HPDE6-E6E7 (cell line): ENCODE data around the gene SSB.
"Not testable (repeated sequence)": the region's sequence is repeated elsewhere in the genome, so short reads cannot be mapped to it uniquely, and the experiment has no call there.

ENCODE experiments used
- DNase-seq: peaks from one replicate; pipeline ENCODE4 v3.0.0; 2011; ENCODE audit warnings: missing footprints; ENCODE audit errors: extremely low spot score

SSB gene

DNA sequence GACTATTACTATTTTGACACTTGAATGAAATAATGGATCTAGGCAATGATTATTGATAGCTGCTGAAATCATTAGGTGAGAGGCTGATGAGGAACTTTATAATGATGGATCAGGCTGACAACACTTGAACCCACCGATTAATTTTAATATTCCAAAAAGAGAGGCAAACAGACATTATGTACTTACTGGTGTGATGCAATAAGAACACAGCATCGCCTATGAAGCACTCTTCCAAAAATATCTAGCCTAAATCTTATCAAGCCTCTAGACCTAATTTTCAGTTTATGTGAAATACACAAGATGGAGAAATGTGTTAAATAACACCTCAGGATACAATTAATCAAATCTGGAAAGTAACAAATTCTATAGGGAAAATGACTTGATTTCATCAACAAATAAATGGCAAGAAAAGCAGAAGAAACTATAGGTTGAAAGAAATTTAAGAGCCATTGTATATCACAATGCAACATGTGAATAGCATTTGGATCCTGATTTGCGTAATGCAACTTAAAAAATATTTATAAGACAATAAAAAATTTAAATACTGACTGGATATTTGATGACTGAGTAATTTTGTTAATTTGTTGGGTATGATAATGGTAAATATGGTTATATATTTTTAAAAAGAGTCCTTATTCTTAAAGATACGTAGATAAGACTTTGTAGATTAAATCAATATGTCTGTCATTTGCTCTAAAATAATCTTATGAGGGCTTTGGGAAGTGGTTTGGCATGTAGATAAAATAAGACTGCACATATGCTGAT, 17.2 kb upstream of the SSB start:
- DNase-seq: no peak

- DNase-seq: no peak
Observed at GRCh38 chr2:169782513-169782912, 16.2 kb upstream of the SSB start.

DNA sequence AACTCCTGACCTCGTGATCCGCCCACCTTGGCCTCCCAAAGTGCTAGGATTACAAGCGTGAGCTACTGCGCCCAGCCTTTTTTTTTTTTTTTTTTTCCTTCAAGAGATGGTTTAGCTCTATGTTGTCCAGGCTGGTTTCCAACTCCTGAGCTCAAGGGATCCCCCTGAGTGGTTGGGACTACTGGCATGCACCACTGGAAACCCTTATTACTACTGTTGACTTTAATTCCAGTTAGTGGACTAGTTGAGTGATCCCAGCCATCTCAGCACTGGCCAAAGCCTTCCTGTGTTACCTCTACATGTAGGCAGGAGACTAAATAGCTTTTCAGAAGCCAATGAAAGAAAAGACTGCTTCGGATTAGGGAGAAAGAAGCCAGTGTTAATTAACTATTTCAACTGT, 8.1 kb upstream of the SSB start:
- no peak for DNase-seq

DNA sequence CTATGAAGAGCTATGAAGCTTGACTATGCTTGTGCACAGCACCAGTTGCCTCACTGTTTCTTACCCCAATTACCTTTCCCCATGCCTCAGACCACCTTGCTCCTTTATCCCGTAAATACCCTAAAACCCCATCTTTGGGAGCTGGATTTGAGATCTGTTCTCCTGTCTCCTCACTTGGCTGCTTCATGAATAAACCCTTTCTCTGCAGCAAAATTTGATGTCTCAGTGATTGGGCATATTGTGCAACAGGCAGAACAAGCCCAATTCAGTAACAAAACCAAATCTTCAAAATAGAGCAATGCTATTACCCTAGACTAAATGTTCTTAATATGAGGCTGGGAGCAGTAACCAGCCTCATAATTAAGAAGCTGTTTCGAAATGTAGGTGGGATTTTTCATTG, 3.5 kb upstream of the SSB start:
- DNase-seq: no peak

DNA sequence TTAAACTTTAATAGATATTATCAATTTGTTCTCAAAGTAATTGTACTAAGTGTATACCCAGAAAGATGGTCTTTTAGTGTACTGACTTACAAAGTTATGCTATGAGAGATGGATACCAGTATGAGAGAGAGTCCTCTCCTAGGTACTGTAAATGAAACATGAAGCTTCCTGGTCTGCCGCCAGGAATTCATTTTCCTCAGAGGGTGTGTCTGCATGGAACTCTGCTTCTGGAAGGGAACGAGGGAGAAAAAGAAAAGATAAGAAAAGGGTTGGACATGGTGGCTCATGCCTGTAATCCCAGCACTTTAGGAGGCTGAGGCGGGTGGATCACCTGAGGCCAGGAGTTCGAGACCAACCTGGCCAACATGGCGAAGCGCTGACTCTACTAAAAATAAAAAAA, 2.2 kb upstream of the SSB start:
- DNase-seq: no peak

DNA sequence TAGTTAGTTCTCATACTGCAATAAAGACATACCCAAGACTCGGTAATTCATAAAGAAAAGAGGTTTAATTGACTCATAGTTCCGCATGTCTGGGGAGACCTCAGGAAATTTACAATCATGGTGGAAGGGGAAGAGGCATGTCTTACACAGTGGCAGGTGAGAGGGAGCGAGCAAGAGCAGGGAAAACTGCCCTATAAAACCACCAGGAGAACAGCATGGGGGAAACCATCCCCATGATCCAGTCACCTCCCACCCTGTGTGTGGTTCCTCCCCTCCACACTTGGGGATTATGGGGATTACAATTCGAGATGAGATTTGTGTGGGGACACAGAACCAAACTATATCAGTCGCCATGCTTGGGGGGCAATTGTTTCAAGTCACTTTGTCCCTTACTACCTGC, 1.1 kb upstream of the SSB start:
- no peak for DNase-seq

GRCh38 chr2:169798397-169798717, 314 bp upstream of the SSB start:
- DNase-seq: no peak

DNA sequence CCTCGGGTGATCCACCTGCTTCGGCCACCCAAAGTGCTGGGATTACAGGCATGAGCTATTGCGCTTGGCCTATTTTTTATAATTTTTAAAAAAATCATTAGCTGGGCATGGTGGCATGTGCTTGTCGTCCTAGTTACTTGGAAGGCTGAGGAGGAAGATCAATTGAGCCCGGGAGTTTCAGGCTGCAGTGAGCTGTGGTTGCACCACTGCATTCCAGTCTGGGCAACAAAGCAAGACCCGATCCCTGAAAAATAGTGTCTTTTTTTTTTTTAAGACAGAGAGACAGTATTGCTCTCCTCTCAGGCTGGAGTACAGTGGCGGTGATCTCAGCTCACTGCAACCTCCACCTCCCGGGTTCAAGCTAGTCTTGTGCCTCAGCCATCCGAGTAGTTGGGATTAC, 4.8 kb downstream of the SSB start:
- DNase-seq: no peak

DNA sequence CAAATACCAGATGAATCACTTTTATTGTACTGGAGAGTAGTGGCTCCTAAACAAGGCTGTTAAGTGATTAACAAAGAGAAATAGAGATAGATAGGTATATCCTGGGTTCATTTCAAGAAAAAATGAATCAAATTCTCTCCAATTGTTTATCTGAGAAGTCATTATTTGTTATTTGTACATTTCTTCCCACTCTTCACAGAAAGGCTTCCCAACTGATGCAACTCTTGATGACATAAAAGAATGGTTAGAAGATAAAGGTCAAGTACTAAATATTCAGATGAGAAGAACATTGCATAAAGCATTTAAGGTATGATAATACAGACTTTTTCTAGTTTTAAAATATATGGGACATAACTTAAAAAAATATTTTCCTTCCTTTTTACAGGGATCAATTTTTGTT, 7.9 kb downstream of the SSB start:
- no peak for DNase-seq

DNA sequence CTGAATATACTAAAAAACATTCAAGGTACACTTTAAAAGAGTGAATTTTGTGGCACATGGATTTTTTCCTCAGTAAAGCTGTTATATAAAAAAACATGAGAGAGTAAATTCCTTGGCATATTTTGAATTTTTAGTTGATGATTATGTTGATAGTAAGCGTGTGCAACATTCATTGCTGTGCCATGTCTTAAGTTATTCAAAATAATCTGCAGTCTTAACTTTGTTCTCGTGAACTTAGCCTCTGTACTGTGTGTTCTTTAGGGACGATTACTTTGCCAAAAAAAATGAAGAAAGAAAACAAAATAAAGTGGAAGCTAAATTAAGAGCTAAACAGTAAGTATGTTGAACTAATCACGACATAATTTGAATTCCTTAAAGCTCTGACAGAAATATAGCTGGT, 9.6 kb downstream of the SSB start:
- DNase-seq: no peak

DNA sequence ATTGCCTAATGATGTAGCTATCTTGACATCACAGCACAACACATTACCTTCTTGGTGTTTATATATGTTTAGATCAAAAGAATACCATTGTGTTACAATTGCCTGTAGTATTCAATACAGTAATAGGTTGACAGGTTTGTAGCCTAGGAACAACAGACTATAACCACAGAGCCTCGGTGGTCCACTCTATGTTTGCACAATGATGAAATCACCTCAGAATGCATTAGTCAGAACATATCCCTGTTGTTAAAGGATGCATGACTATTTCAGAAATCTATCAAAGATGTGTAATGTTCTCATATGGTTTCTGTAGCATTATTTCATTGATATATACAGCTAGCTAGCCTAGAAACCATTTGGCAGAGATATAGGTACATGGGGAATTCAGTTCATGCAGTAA, 17.2 kb downstream of the SSB start:
- no peak for DNase-seq

DNA sequence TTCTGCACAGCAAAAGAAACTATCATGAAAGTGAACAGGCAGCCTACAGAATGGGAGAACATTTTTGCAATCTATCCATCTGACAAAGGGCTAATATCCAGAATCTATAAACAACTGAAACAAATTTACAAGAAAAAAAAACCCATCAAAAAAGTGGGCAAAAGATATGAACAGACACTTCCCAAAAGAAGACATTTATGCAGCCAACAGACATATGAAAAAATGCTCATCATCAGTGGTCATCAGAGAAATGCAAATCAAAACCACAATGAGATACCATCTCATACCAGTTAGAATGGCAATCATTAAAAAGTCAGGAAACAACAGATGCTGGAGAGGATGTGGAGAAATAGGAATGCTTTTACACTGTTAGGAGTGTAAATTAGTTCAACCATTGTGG, 18.3 kb downstream of the SSB start:
- not testable (repeated sequence) for DNase-seq

- DNase-seq: not testable (repeated sequence)
Observed at GRCh38 chr2:169817369-169817768, 18.7 kb downstream of the SSB start.

DNA sequence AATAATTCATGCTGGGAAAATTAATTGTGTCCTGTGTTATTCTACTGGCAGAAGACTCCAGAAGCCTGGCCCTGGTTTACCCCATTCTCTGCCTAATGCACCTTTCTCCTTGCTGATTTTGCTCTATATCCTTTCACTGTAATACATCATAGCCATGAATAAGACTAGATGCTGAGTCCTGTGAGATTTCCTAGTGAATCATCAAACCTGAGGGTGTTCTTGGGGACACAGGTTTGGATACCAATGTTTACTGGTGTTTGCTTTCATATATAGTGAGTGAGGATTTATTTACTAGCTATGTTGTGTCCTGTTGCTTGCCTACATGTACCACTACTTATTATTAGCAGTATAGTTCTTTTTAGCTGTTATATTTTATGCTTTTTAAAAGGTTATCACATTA, 19.6 kb downstream of the SSB start:
- DNase-seq: no peak

DNA sequence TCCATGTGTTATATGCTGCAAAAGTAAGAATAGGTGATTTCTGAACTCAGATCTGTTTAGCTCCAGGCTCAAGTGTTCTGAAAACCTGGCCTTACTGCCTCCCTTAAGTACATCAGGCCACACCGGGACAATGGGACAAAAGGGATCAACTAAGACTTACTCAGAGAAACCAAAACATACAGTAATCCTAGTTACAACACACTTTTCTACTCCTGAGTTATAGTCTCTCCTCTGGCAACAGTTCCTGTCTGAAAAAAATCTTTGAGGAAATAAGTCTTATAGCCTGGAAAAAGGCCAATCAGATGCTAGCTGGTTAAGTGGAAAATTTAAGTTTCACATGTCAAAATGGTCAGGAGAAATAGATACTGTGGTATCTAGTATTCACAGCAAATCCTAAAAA, 20.4 kb downstream of the SSB start:
- DNase-seq: no peak

- peak; percentile 59 for DNase-seq
Observed at GRCh38 chr2:169820101-169820500, 21.4 kb downstream of the SSB start.

DNA sequence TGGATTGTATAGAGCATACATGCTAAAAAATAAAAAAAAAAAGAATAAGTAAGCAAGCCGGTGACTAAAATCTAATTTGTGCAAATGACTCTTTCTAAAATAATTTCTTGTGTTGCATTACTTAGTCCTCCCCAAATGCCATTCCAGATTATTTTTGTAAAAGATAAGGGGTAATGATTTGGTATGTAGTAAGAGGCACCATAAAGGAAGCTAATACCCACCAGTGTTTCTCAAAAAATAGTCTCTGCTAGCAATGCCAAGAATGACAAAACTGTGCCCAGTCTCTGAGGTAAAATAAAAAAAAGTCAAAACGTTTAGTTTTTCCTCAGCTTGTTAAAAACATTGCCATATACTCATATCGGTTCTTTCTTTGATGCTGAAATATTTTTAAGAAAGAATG, 23.4 kb downstream of the SSB start:
- DNase-seq: no peak

DNA sequence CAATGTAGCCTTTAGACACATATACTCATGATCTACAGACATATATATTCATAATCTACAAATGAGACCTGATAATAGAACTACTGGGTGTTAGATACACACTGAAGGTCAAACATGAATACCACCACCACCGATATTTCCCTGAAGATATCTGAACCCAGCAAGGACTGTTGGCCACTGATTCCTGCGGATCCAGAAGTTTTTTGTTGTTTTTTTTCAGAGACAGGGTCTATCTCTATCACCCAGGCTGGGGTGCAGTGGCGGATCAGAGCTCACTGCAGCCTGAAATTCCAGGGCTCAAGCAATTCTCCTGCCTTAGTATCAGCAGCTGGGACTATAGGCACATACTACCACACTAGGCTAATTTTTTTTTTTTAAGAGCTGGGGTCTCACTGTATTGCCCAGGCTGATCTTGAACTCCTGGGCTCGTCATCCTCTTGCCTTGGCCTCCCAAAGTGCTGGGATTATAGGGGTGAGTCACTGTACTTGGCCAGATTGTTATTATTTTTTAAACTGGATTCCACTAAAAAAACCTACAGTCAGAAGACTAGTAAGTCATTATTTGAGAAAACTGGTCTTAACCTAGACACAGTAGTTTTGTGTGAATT, 24.2 kb downstream of the SSB start:
- no peak for DNase-seq

- no peak for DNase-seq
Observed at GRCh38 chr2:169823996-169824372, 25.3 kb downstream of the SSB start.

GRCh38 chr2:169824373-169825333, 26.0 kb downstream of the SSB start, which contains the start of gene METTL5:
Gene METTL5, minus strand, starts transcription at chr2:169824905. Its CDS starts 308 bp downstream, at chr2:169824597.
- DNase-seq: peak; percentile 77

- peak; percentile 96 for DNase-seq
Observed at GRCh38 chr2:169827272-169828140, 28.8 kb downstream of the SSB start, which contains the start of gene UBR3. Gene UBR3, plus strand, starts transcription at chr2:169827454. Its CDS starts 54 bp downstream, at chr2:169827508.
